SK-N-SH treated with all-trans-retinoic acid at 6 μM for 48 hours (cell line): Measurements from ENCODE around the gene MKNK2.

Experiments
- ATAC-seq: fragments of 200-7000 bp; cut with Tn5 transposase; 3 replicates; pipeline ENCODE4 v1.9.1; 2020; ENCODE audit warnings: mild to moderate bottlenecking, moderate library complexity
- ARNTL ChIP-seq: fragments of 450-650 bp; formaldehyde crosslinking; IDR thresholded peaks from 2 replicates; pipeline ENCODE4 v1.5.0; 2020; ENCODE audit warnings: low read depth, mild to moderate bottlenecking, moderate library complexity, borderline replicate concordance
- BACH2 ChIP-seq: fragments of 250-450 bp; sonication (Bioruptor Pico); IDR thresholded peaks from 2 replicates; pipeline ENCODE4 v1.9.0; 2021; ENCODE audit warnings: mild to moderate bottlenecking, borderline replicate concordance
- CSDC2 ChIP-seq: fragments of 250-450 bp; sonication (Bioruptor Pico); IDR thresholded peaks from 2 replicates; pipeline ENCODE4 v1.5.0; 2020; ENCODE audit warnings: mild to moderate bottlenecking, moderate library complexity
- CSRNP3 ChIP-seq: fragments of 250-450 bp; sonication (Bioruptor Pico); IDR thresholded peaks from 2 replicates; pipeline ENCODE4 v1.5.1; 2021; ENCODE audit warnings: mild to moderate bottlenecking, moderate library complexity
- ESRRG ChIP-seq: fragments of 250-450 bp; sonication (Bioruptor Pico); IDR thresholded peaks from 2 replicates; pipeline ENCODE4 v1.6.1; 2021; ENCODE audit warnings: mild to moderate bottlenecking
- GLIS3 ChIP-seq: fragments of 250-450 bp; sonication (Bioruptor Pico); IDR thresholded peaks from 2 replicates; pipeline ENCODE4 v1.5.0; 2020; ENCODE audit warnings: mild to moderate bottlenecking, moderate library complexity
- ISL1 ChIP-seq: fragments of 250-450 bp; sonication (Bioruptor Pico); IDR thresholded peaks from 2 replicates; pipeline ENCODE4 v2.1.2; 2022; ENCODE audit warnings: mild to moderate bottlenecking, moderate library complexity
- OSR1 ChIP-seq: fragments of 250-450 bp; sonication (Bioruptor Pico); IDR thresholded peaks from 2 replicates; pipeline ENCODE4 v1.8.0; 2022; ENCODE audit warnings: moderate library complexity, mild to moderate bottlenecking, inconsistent platforms
- PATZ1 ChIP-seq: fragments of 250-450 bp; sonication (Bioruptor Pico); IDR thresholded peaks from 2 replicates; pipeline ENCODE4 v1.8.0; 2020; ENCODE audit warnings: mild to moderate bottlenecking, moderate library complexity, borderline replicate concordance
- PPARA ChIP-seq: fragments of 250-450 bp; sonication (Bioruptor Pico); IDR thresholded peaks from 2 replicates; pipeline ENCODE4 v1.5.0; 2020; ENCODE audit warnings: mild to moderate bottlenecking, borderline replicate concordance
- RARB ChIP-seq: fragments of 250-450 bp; sonication (Bioruptor Pico); IDR thresholded peaks from 2 replicates; pipeline ENCODE4 v1.8.0; 2021; ENCODE audit warnings: mild to moderate bottlenecking, moderate library complexity
- SNAI2 ChIP-seq: fragments of 250-450 bp; sonication (Bioruptor Pico); IDR thresholded peaks from 2 replicates; pipeline ENCODE4 v1.5.0; 2020; ENCODE audit warnings: mild to moderate bottlenecking, moderate library complexity
- TCF4 ChIP-seq: fragments of 250-450 bp; sonication (Bioruptor Pico); IDR thresholded peaks from 2 replicates; pipeline ENCODE4 v1.8.0; 2021; ENCODE audit warnings: mild to moderate bottlenecking, moderate library complexity, borderline replicate concordance
- TOX ChIP-seq: fragments of 250-450 bp; sonication (Bioruptor Pico); IDR thresholded peaks from 2 replicates; pipeline ENCODE4 v1.8.0; 2021; ENCODE audit warnings: mild to moderate bottlenecking, moderate library complexity, borderline replicate concordance
- TSHZ2 ChIP-seq: fragments of 250-450 bp; sonication (Bioruptor Pico); IDR thresholded peaks from 2 replicates; pipeline ENCODE4 v1.5.0; 2020; ENCODE audit warnings: mild to moderate bottlenecking, moderate library complexity
- ZFP3 ChIP-seq: fragments of 250-450 bp; sonication (Bioruptor Pico); IDR thresholded peaks from 2 replicates; pipeline ENCODE4 v1.5.0; 2020; ENCODE audit warnings: mild to moderate bottlenecking, moderate library complexity
- ZFP30 ChIP-seq: fragments of 450-650 bp; formaldehyde crosslinking; IDR thresholded peaks from 2 replicates; pipeline ENCODE4 v1.5.0; 2022; ENCODE audit warnings: mild to moderate bottlenecking, moderate library complexity
- ZNF565 ChIP-seq: fragments of 450-650 bp; formaldehyde crosslinking; conservative IDR thresholded peaks from 2 replicates; pipeline ENCODE4 v1.5.0; 2020; ENCODE audit warnings: low read depth, mild to moderate bottlenecking, moderate library complexity
- ZNF70 ChIP-seq: fragments of 450-650 bp; formaldehyde crosslinking; IDR thresholded peaks from 2 replicates; pipeline ENCODE4 v1.5.0; 2020; ENCODE audit warnings: mild to moderate bottlenecking, moderate library complexity
- ZNF8 ChIP-seq: fragments of 450-650 bp; formaldehyde crosslinking; IDR thresholded peaks from 2 replicates; pipeline ENCODE4 v1.5.0; 2020; ENCODE audit warnings: mild to moderate bottlenecking, moderate library complexity

MKNK2 gene

GRCh38 chr19:2016041-2016807 lies 34.8 kb downstream of the MKNK2 start:
- TF ChIP-seq ARNTL (CRISPR knock-in tag) (no peak), ZFP30 (CRISPR knock-in tag) (no peak), TSHZ2 (no peak), CSDC2 (CRISPR knock-in tag) (no peak), ZFP3 (CRISPR knock-in tag) (no peak), ZNF70 (CRISPR knock-in tag) (no peak), TCF4 (CRISPR knock-in tag) (peak; percentile 41; the same call in 1 of the 2 replicates), ISL1 (no peak)
- peak; percentile 74 for ATAC-seq

GRCh38 chr19:2015608-2015950 lies 35.5 kb downstream of the MKNK2 start, which contains the start of gene BTBD2:
Gene BTBD2, minus strand, starts transcription at chr19:2015714. Its CDS starts 11 bp downstream, at chr19:2015703.
- no peak for ATAC-seq
- TF ChIP-seq ARNTL (CRISPR knock-in tag) (no peak), ZNF8 (CRISPR knock-in tag) (no peak), TCF4 (CRISPR knock-in tag) (no peak), ZNF565 (CRISPR knock-in tag) (no peak), ISL1 (no peak), CSRNP3 (CRISPR knock-in tag) (no peak), OSR1 (CRISPR knock-in tag) (no peak), ZNF70 (CRISPR knock-in tag) (no peak), TOX (no peak), PATZ1 (CRISPR knock-in tag) (no peak), ESRRG (CRISPR knock-in tag) (no peak), SNAI2 (CRISPR knock-in tag) (no peak), ZFP3 (CRISPR knock-in tag) (no peak), RARB (CRISPR knock-in tag) (no peak), BACH2 (CRISPR knock-in tag) (no peak), TSHZ2 (no peak), PPARA (CRISPR knock-in tag) (no peak), ZFP30 (CRISPR knock-in tag) (no peak)
- TF ChIP-seq, all 23 proteins: peak for 0

- peak; percentile 38 for ATAC-seq
- TF ChIP-seq ZNF565 (CRISPR knock-in tag): no peak
- no peak for TF ChIP-seq ZNF70 (CRISPR knock-in tag)
- TF ChIP-seq PATZ1 (CRISPR knock-in tag): no peak
- no peak for TF ChIP-seq TCF4 (CRISPR knock-in tag)
- no peak for TF ChIP-seq GLIS3 (CRISPR knock-in tag)
These were observed 36.1 kb downstream of the MKNK2 start for GRCh38 chr19:2014731-2015607.
